Activated T-cell treated with anti-CD3 and anti-CD28 coated beads for 48 hours (primary cell): Measurements from ENCODE around the gene OLFM2.
A peak's percentile ranks its signal among the peaks of the same experiment; 100 is the strongest.
"Not testable (repeated sequence)": the region's sequence is repeated elsewhere in the genome, so short reads cannot be mapped to it uniquely, and the experiment has no call there.

Experiments
- DNase-seq: peaks from one replicate; pipeline ENCODE4 v3.0.0-alpha.2; 2020; ENCODE audit warnings: low read depth

OLFM2 gene

DNA sequence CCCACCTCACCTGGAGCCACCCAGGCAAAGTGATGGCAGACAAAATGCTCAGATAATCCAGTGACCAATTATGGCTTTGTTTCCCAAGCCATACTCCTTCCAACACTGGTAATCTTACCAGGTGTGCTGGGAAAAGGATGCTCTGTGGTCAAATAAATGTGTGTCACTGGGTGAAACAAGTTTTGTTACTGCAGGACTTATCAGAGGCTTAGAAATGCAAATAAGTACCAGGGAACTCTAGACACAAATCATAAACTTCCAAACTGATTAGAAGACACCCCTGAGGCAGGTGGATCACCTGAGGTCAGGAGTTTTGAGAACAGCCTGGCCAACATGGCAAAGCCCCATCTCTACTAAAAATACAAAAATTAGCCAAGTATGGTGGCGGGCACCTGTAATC is 74.8 kb downstream of the OLFM2 start:
- DNase-seq, result no peak

DNA sequence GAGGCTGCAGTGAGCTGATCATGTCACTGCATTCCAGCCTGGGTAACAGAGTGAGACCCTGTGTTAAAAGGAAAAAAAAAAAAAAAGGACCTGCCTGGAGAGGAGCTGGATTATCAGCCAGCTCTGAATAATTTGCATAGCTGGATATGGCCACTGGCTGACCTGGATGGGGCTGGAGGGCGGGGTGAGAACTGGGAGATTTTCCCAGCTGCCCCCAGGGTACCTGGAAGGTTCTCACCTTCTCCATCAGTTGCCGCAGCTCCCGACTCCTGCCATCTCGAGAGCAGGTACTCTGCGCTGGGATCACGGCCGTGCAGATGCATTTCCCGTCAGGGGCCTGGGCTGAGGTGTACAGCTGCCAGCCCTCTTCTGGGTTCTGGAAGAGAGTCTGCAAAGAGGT is 75.9 kb downstream of the OLFM2 start:
- DNase-seq, result no peak

GRCh38 chr19:9858766-9859165 is 77.5 kb downstream of the OLFM2 start:
- no peak for DNase-seq

GRCh38 chr19:9857920-9858746 is 78.2 kb downstream of the OLFM2 start:
- DNase-seq, result no peak

DNA sequence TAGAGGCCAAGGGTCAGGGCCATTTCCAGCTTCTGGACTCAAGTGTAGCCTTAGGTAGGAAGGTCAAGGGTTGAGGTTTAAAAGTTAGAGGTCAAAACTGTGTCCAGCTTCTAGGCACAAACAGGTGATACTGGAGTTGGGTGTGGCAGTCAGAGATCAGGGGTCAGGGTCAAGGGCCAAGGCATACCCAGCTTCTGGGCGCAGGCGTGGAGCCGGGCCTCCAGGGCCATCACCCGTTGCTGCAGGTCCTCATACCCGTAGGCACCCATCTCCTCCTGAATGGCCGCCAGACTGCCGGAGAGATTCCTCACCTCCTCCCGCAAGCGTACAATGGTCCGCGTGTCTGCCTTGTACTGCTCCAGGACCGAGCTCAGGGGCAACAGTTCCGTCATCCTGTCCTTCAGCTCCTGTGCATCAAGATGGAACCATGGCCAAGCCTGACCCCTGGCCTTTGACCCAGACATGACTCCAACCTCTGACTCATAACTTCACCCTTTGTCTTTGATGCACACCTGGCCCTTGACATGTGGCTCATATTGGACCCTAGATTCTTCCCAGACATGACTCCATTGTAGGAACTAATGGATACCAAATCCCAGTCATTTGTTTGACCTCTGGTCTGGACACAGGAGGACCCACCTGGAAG is 79.1 kb downstream of the OLFM2 start:
- no peak for DNase-seq

- DNase-seq, result no peak
These were observed 79.7 kb downstream of the OLFM2 start for GRCh38 chr19:9856609-9857008.

GRCh38 chr19:9854282-9854846 is 82.0 kb downstream of the OLFM2 start:
- DNase-seq, result no peak

- no peak for DNase-seq
These were observed 85.9 kb downstream of the OLFM2 start for GRCh38 chr19:9850235-9850959.

DNA sequence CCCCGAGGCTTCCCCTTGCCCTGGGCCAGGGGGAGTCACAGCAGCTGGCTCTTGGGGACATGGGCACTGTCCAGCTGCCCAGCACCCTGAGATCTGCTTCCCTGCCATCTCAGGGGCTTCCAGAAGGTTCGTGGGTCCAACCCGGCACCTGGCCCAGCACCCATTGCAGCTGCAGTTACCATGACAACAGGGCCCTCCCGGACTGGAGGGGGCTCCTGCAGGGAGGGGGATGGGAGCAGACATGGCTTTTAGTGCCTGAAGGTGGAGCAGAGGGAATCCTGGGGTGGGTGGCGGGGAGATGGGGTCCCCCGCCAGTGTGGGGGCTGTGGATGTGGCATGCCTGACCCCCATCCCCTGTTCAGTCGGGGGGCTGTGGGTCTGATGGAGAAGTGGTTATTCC is 86.5 kb downstream of the OLFM2 start:
- DNase-seq, result no peak

GRCh38 chr19:9848762-9849161 is 87.6 kb downstream of the OLFM2 start:
- DNase-seq, result no peak

DNA sequence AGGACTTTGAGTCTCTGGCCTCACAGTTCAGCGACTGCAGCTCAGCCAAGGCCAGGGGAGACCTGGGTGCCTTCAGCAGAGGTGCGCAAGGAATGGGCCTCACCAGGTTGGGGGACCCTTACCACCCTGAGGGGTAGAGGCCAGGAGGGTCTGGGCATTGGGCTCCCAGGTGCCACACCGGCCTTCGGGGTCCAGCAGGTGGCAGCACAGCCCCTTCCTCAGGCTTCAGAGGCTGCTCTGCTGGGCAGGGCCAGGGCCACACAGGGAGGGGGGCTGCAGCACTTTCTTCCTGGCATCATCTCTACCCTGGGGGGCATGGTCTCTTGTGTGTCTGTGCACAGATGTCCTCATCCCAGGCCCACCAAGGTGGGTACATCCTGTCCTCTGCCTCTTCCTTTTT is 88.3 kb downstream of the OLFM2 start:
- no peak for DNase-seq

DNA sequence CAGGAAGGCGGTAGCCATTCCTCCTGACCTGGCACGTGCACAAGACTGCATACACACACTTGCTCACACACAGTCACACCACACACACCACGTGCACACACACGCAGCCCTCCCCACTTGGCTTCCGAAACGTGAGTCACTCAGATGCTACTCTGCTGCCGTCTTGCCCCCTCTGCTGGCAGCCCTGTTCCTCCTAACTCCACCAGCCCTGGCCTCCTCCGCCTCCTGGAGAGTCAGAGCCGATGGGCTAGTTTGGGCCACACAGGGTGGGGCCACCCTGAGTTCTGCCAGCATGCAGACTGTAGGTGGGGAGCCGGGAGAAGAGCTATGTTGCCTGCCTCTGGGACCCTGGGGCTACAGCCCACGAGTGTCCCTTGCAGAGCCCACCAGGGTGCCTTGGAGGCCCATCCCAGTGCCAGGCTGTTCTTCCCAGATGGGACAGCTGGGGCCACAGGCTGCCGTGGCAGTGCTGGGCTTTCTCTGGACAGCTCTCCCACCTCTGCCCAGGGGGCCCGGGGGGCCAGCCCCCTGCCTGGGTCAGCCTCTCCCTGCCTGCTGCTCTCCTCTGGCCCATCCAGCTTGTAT is 89.1 kb downstream of the OLFM2 start:
- peak; percentile 55 for DNase-seq

GRCh38 chr19:9843626-9844273 is 92.6 kb downstream of the OLFM2 start:
- not testable (repeated sequence) for DNase-seq

DNA sequence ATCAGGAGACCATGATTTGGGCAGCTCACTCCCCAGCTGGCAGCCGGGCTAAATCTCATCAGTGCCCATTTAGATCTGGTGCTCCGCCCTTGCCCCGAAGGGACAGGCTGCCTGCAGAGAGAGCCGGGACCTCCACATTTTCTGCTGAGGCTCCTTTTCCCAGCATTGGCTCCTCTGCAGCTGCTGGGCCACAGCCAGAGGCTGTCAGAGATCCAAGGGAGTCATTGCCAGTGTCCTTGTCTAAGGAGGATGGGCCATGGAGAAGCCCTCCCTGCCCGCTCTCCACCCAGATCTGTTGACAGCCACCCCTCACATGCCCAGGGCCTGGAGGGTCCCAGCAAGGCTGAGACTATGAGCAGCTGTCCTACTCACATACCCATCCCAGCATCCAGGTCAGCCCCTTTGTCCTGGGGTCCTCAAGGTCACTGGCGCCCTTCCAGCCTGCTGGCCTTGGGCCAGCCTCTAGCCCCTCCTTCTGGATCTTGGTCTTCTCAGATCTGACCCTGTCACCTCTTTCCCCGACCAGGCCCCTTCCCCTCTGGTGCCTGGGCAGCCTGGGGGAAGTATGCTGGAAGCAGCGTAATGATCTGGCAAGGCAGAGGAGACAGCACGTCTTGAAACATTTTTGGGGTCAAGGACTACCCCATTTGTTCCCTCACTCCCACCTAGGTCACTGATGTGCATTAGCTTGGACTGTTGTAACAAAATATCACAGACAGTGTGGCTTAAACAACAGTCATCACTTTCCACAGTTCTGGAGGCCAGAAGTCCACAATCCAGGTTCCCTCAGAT is 93.3 kb downstream of the OLFM2 start:
- no peak for DNase-seq

- DNase-seq, result no peak
These were observed 96.9 kb downstream of the OLFM2 start for GRCh38 chr19:9839415-9839814.

DNA sequence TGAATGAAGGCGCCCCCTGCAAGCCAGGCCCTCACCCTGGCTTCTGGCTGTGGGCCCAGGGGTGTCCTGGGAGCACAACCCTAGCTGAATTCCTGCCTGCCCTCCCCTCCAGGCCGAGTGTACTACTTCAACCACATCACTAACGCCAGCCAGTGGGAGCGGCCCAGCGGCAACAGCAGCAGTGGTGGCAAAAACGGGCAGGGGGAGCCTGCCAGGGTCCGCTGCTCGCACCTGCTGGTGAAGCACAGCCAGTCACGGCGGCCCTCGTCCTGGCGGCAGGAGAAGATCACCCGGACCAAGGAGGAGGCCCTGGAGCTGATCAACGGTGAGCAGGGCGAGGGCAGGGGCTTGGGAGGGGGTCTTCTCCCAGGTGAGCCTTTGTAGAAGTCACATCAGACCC is 98.0 kb downstream of the OLFM2 start:
- DNase-seq, result no peak

- no peak for DNase-seq
These were observed 100.3 kb downstream of the OLFM2 start for GRCh38 chr19:9836021-9836420.

GRCh38 chr19:9835507-9835949 is 100.8 kb downstream of the OLFM2 start:
- no peak for DNase-seq

DNA sequence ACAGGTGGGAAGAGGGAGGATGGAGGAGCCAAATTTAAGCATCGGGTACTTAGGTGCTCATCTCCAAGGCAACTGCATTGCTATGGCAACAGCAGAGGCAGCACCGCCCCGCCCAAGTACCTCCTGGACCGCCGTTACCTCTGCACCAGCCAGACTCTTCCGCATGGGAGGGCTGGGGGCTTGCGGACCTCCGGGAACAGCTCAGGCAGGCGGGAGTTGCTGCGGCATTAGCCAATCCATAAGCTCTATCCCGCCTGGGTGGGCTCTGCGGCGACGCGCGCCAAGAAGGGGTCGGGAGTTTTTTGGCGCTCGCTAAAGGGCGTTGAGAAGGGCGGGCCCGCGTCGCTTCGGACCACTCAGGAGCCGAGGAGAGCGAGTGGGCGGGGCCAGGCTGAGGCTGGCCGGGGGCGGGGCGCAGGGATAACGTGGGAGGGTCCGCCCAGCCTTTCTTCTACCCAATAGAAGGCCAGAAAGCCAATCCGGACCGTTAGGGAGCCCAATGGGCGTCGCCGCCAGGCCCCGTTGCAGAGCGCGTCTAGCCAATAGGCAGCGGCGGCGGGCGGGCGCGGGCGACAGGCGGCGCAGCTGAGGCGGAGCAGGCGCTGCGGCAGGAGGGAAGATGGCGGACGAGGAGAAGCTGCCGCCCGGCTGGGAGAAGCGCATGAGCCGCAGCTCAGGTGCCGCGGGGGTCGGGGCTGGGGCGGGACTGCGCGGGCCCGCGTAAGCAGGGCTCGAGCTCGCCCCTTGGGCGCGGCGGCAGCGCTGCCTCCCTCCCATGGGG is 101.4 kb downstream of the OLFM2 start, which contains the start of gene PIN1:
Gene PIN1, plus strand, starts transcription at position 593 of the 781 bp plus-strand sequence. Its CDS starts 27 bp downstream, at position 620.
- peak; percentile 99 for DNase-seq

DNA sequence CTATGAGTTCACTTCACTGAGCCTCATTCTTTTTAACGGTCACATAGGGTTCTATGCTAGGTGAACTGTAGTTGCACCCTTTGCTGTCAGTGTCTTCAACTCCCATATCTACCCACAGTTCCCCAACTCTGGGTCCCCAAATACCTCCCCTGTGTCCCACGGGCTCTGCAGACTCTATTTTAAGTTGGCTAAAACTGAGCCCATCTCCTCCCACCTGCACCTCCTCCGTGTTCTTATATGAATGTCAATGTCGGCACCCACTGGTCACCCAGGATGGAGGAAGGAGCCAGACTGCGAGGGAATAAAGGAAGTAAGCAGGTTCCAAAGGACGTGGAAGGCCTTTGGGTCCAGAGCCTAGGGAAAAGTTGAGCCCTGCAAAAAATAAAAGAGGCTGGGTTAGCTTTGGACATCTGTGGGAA is 102.0 kb downstream of the OLFM2 start:
- no peak for DNase-seq
